Endothelial cell of umbilical vein (primary cell): ENCODE results near the gene ARL8A. TPM values are rescaled to one million over a fixed set of nuclear protein-coding genes. Genes with fewer than 3 reads are reported as not detected.

ENCODE experiments used
- BruUV-seq: library from RNA; stranded (reverse); fragments of 400-500 nt; replicated peaks from 2 replicates; lab custom pipeline; 2021; lab: Mats Ljungman, UMichigan
- CTCF ChIA-PET: fragments of 300-600, 350-600 bp; sonication (Branson Sonifier 250); formaldehyde crosslinking; loops from one replicate; lab custom pipeline; 2021; ENCODE audit warnings: antibody characterized with exemption, inconsistent platforms; lab: Charles Lee
- POLR2A ChIA-PET: fragments of 300-600, 350-600 bp; sonication (Branson Sonifier 250); formaldehyde crosslinking; loops from one replicate; lab custom pipeline; 2021; ENCODE audit warnings: antibody characterized with exemption, inconsistent platforms; lab: Charles Lee
- DNase-seq: peaks from one replicate; pipeline ENCODE4 v3.0.0-alpha.2; 2011; ENCODE audit warnings: low read depth, low spot score
- FAIRE-seq: peaks from 2 replicates; lab custom pipeline; 2011; peaks lifted over from hg19 to GRCh38; lab: Jason Lieb, UNC
- H2AFZ ChIP-seq: 2 replicates; pipeline ENCODE4 v1.6.0; 2012; ENCODE audit warnings: low read depth, low read length, control low read depth, inconsistent platforms
- H3K27ac ChIP-seq: 2 replicates; pipeline ENCODE4 v1.5.1; 2011; ENCODE audit warnings: low read depth, mild to moderate bottlenecking, control low read depth, low read length, moderate library complexity; ENCODE audit not compliant: insufficient read depth
- H3K27me3 ChIP-seq, 2 experiments: 2 replicates each; pipeline versions ENCODE4 v1.6.0 to v1.6.1; 2011; ENCODE audit warnings: low read length in 2 of 2, mixed read lengths in 1 of 2; ENCODE audit not compliant: control insufficient read depth in 2 of 2, insufficient read depth in 2 of 2
- H3K36me3 ChIP-seq, 2 experiments: 2 replicates in 1 of 2; 3 replicates in 1 of 2; pipeline ENCODE4 v1.5.1; 2011; ENCODE audit warnings: low read length in 2 of 2, mild to moderate bottlenecking in 1 of 2, moderate library complexity in 1 of 2; ENCODE audit not compliant: control insufficient read depth in 2 of 2, insufficient read depth in 2 of 2; ENCODE audit errors: extremely low read depth in 1 of 2
- H3K4me1 ChIP-seq: 3 replicates; pipeline ENCODE4 v1.5.1; 2011; ENCODE audit warnings: mild to moderate bottlenecking, low read length; ENCODE audit not compliant: control insufficient read depth, insufficient read depth; ENCODE audit errors: extremely low read depth
- H3K4me2 ChIP-seq: 2 replicates; pipeline ENCODE4 v1.6.1; 2011; ENCODE audit warnings: low read length, control low read depth, mixed read lengths; ENCODE audit not compliant: insufficient read depth
- H3K4me3 ChIP-seq, 3 experiments: fragments of 200-600 bp in 1 of 3; sonication (generic), shearing (Covaris generic) in 1 of 3; replicated peaks in 1 of 3; 2 replicates each; pipeline ENCODE4 v1.5.1; 2011 to 2016; ENCODE audit warnings: control low read depth in 3 of 3, low read length in 3 of 3, mild to moderate bottlenecking in 2 of 3, inconsistent platforms in 1 of 3, low read depth in 1 of 3, moderate library complexity in 1 of 3; ENCODE audit not compliant: insufficient read depth in 1 of 3
- H3K79me2 ChIP-seq: 2 replicates; pipeline ENCODE4 v1.6.0; 2012; ENCODE audit warnings: low read length, inconsistent platforms; ENCODE audit not compliant: control insufficient read depth, insufficient read depth
- H3K9ac ChIP-seq: replicated peaks from 2 replicates; pipeline ENCODE3; 2011; ENCODE audit warnings: low read length, control low read depth; ENCODE audit not compliant: insufficient read depth; ENCODE audit errors: extremely low read depth
- H3K9me1 ChIP-seq: replicated peaks from 3 replicates; pipeline ENCODE4 v1.6.0; 2011; ENCODE audit warnings: mild to moderate bottlenecking, low read length; ENCODE audit not compliant: control insufficient read depth, insufficient read depth; ENCODE audit errors: extremely low read depth
- H3K9me3 ChIP-seq: replicated peaks from 2 replicates; pipeline ENCODE4 v1.5.1; 2012; ENCODE audit warnings: low read length, inconsistent platforms; ENCODE audit not compliant: control insufficient read depth, insufficient read depth
- H4K20me1 ChIP-seq: replicated peaks from 2 replicates; pipeline ENCODE3; 2011; ENCODE audit warnings: mild to moderate bottlenecking, low read length; ENCODE audit not compliant: control insufficient read depth, insufficient read depth; ENCODE audit errors: extremely low read depth
- EZH2 ChIP-seq: IDR thresholded peaks from 2 replicates; pipeline ENCODE4 v1.6.1; 2012; ENCODE audit warnings: borderline replicate concordance, low read depth, mild to moderate bottlenecking, moderate library complexity, low read length, inconsistent platforms; ENCODE audit not compliant: severe bottlenecking
- FOS ChIP-seq: IDR thresholded peaks from 2 replicates; pipeline ENCODE4 v1.6.1; 2011; ENCODE audit warnings: mild to moderate bottlenecking, low read length, moderate library complexity, borderline replicate concordance; ENCODE audit not compliant: insufficient read depth
- GATA2 ChIP-seq: IDR thresholded peaks from 2 replicates; pipeline ENCODE4 v1.7.0; 2011; ENCODE audit warnings: low read depth, mild to moderate bottlenecking, moderate library complexity, mixed read lengths, low read length; ENCODE audit not compliant: insufficient read length, insufficient read depth
- JUN ChIP-seq: IDR thresholded peaks from 2 replicates; pipeline ENCODE4 v1.6.1; 2011; ENCODE audit warnings: borderline replicate concordance, low read depth; ENCODE audit not compliant: insufficient read length, insufficient read depth
- MYC ChIP-seq: IDR thresholded peaks from one replicate; pipeline ENCODE4 v1.6.1; 2011; ENCODE audit warnings: mild to moderate bottlenecking, low read depth, low read length
- POLR2A ChIP-seq: IDR thresholded peaks from 2 replicates; pipeline ENCODE4 v1.6.1; 2012; ENCODE audit warnings: low read depth, mild to moderate bottlenecking, control low read depth, low read length
- POLR2AphosphoS5 ChIP-seq: IDR thresholded peaks from 2 replicates; pipeline ENCODE4 v1.6.1; 2012; ENCODE audit warnings: low read depth, mild to moderate bottlenecking, control low read depth, low read length, moderate library complexity; ENCODE audit not compliant: insufficient read depth
- dilution Hi-C: fragments of 300-500 bp; cut with MboI; formaldehyde crosslinking; loops from one replicate; pipeline ENCODE4 v1.15.0; 2019; ENCODE audit warnings: low sequenced_read_pairs; ENCODE audit not compliant: extremely low pct_ligation_motif_present
- intact Hi-C: fragments of 100-400 bp; cut with micrococcal nuclease; formaldehyde crosslinking; loops from one replicate; pipeline ENCODE4 v1.10.0; 2022
- polyA plus RNA-seq, 4 experiments: library from polyadenylated mRNA; depleted of rRNA in 3 of 4; stranded (reverse) in 3 of 4; unstranded in 1 of 4; fragments of >200 nt; gene quantifications; 2 replicates each; pipeline versions ENCODE4 v1.2.1 to v1.2.3, GENCODE V29; 2011 to 2012; ENCODE audit warnings: missing spikeins in 1 of 4
- total RNA-seq: library from RNA; stranded (reverse); gene quantifications from 2 replicates; pipeline ENCODE4 v1.2.3, GENCODE V29; 2021
- TF ChIP-seq, protein P1 (sequence below), 2 donors: IDR thresholded peaks; 1 replicate in 1 of 2; 2 replicates in 1 of 2; pipeline ENCODE4 v1.5.1; 2011; ENCODE audit warnings: low read length in 2 of 2, mild to moderate bottlenecking in 2 of 2, moderate library complexity in 2 of 2, control low read depth in 1 of 2, inconsistent platforms in 1 of 2, low read depth in 1 of 2; ENCODE audit not compliant: insufficient read depth in 1 of 2; ENCODE audit errors: extremely low read depth in 1 of 2
- TF ChIP-seq, protein P2 (sequence below): IDR thresholded peaks from 2 replicates; pipeline ENCODE4 v1.6.1; 2011; ENCODE audit not compliant: insufficient read depth, insufficient read length

The ARL8A gene
- total and polyA plus RNA-seq, 2 donors (not counting 3 experiments of a cell fraction or from before 2014, with no cell fraction given): 54.3 to 69.5 TPM

DNA sequence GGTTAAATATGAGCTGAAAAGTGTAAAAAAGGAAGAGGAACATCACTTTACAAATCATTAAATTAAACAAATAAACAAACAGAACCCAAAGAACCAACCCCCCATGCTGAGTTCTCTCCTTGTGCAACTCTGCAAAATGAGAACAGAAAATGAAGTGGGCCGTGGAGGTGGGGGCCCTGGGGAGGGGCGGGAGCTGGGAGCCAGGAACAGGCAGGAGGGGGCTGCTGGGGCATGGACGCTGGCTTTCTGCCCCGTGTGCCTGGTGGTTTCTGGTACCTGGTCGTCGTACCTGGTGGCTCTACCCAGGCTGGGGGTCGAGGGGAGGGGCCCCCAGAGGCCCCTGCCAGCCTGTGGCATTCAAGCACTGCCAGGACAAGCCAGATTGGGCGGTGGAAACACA, 11.0 kb downstream of the ARL8A start:
- dilution Hi-C loops: no loop called here
- CTCF ChIA-PET: no interaction called here

More for the DNA sequence above, 11.0 kb downstream of the ARL8A start:
- Histone ChIP-seq H3K9me1 (no peaks in the 10 kb centered on the region), H3K9ac (no peak overlapping the region), H4K20me1 (no peaks in the 10 kb centered on the region), H3K27ac (no peak overlapping the region), H3K9me3 (no peaks in the 10 kb centered on the region), H3K27me3 (no peaks in the 10 kb centered on the region), H2AFZ (no peak overlapping the region), H3K4me3 (no peak overlapping the region), H3K4me1 (no peaks in the 10 kb centered on the region), H3K79me2 (peaks cover 8% of the 10 kb centered on the region), H3K4me2 (no peak overlapping the region), H3K36me3 (peaks cover 9 to 38% of the 10 kb centered on the region in 2 experiments)
- intact Hi-C loops: no loop called here
- POLR2A ChIA-PET: no interaction called here
- no TSS peak for BruUV-seq
- no peak for DNase-seq
- FAIRE-seq: no peak
- TF ChIP-seq JUN (no peak), MYC (no peak), EZH2 (no peak), FOS (no peak), GATA2 (no peak), POLR2A (no peak), POLR2AphosphoS5 (no peak)
- TF ChIP-seq, protein P1, sequence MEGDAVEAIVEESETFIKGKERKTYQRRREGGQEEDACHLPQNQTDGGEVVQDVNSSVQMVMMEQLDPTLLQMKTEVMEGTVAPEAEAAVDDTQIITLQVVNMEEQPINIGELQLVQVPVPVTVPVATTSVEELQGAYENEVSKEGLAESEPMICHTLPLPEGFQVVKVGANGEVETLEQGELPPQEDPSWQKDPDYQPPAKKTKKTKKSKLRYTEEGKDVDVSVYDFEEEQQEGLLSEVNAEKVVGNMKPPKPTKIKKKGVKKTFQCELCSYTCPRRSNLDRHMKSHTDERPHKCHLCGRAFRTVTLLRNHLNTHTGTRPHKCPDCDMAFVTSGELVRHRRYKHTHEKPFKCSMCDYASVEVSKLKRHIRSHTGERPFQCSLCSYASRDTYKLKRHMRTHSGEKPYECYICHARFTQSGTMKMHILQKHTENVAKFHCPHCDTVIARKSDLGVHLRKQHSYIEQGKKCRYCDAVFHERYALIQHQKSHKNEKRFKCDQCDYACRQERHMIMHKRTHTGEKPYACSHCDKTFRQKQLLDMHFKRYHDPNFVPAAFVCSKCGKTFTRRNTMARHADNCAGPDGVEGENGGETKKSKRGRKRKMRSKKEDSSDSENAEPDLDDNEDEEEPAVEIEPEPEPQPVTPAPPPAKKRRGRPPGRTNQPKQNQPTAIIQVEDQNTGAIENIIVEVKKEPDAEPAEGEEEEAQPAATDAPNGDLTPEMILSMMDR (IDR thresholded peaks at IDR 0.05; ENCODE audit: extremely low read depth in 1 of 2, insufficient read depth in 1 of 2, low read depth in 1 of 2, low read length in 2 of 2): no peak
- TF ChIP-seq, protein P2, sequence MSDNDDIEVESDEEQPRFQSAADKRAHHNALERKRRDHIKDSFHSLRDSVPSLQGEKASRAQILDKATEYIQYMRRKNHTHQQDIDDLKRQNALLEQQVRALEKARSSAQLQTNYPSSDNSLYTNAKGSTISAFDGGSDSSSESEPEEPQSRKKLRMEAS: no peak
